GM21526 (cell line): ENCODE results near the gene ATP23.

ENCODE experiments used
- ATAC-seq: cut with Tn5 transposase; IDR thresholded peaks from one replicate; pipeline ENCODE4 v1.9.1; 2021; ENCODE audit warnings: moderate library complexity; ENCODE audit not compliant: unreplicated experiment, low FRiP score

The ATP23 gene

DNA sequence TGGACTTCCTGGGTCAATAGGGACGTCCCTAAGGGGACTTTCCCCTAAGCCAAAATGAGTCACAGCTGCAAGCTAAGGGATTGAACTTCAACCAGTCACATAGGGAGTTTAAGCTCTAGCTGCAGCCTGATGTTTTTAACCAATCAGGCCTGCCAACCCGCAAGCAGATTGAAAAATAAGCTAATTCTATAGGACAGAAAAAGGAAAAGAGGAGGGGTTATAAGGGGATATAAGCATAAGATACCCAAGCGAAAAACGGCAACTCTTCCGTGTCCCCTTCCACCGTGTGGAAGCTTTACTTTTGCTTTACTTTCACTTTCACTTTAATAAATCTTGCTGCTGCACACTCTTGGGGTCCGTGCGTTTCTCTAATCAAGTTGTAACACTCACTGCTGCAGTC, 24.4 kb downstream of the ATP23 start:
- no peak for ATAC-seq

GRCh38 chr12:57966536-57966935, 25.2 kb downstream of the ATP23 start:
- ATAC-seq = no peak

GRCh38 chr12:57983146-57983857, 41.9 kb downstream of the ATP23 start:
- no peak for ATAC-seq

DNA sequence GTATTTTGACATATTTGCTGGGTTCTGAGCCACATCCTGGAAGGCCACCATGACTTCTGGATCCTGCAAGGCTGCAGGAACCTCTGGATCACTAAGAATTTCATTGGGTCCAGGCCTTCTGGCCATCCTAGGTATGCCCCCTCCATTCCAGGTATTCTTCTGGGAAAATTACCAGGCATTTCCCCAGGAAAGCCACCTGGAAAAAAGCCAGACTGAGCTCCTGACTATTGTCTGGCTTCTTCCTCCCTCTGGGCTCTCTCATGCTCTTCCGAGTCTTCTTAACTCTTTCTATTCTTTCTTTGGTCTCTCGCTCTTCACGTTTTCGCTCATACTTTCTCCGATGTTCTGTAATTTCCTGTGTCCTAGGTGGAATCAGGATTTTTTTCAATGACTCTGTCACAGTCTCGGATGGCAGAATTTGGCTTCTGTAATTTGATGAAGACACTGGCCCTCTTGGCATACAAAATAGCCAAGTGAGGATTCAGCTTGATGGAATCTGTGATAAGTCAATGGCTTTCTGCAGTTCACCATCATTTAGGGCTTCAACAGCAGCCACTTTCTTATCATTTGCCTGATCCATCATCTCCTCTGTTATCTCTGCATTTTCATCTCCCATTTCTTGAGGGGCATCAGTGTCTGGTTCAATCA, 42.6 kb downstream of the ATP23 start:
- ATAC-seq = no peak

GRCh38 chr12:57984629-57985151, 43.3 kb downstream of the ATP23 start:
- no peak for ATAC-seq

DNA sequence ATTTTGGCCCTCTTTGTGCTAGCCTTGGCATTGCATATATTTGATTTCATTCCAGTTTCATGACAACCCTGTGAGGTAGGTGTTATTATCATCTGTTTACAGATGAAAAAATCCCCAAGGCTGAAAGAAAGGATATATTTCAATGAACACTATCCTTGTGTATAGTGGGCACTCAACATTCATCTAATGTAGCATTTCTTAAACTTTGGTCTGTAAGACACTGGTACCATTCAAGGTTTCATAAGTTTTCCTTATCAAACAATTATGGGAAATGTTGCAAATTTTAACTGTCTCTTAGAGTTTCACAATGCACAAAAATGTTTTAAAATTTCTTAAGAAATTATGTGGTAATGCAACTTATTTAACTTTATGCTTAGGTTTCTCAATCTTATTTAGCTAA, 44.3 kb downstream of the ATP23 start:
- no peak for ATAC-seq

- ATAC-seq = no peak
These were observed 48.5 kb downstream of the ATP23 start for GRCh38 chr12:57989838-57990237.

DNA sequence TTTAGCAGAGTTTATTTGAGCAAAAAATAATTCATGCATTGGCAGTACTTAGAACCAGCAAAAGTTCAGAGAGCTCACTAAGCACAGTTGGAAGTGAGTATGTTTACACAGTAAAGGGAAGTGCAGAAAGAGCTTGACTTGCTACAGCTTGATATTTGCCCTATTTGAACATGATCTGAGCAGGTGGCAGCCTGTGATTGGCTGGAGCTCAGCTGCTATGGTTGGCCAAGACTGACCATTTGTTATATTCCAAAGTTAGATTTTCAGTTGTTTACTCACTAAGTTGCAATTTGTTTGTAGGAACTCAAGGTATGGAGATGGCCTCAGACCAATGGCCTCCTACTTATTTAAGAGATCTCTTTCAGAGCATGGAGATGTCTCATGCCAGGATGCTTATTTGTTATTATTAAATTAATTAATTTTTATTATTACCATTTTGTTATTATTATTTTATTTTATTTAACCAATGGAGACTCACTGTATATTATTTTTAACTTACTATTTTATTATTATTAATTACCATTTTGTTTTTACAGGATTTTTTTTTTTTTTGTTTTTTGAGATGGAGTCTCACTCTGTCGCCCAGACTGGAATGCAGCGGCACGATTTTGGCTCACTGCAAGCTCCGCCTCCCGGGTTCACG, 49.0 kb downstream of the ATP23 start:
- ATAC-seq = no peak

GRCh38 chr12:57992001-57992400, 50.6 kb downstream of the ATP23 start:
- ATAC-seq = no peak

DNA sequence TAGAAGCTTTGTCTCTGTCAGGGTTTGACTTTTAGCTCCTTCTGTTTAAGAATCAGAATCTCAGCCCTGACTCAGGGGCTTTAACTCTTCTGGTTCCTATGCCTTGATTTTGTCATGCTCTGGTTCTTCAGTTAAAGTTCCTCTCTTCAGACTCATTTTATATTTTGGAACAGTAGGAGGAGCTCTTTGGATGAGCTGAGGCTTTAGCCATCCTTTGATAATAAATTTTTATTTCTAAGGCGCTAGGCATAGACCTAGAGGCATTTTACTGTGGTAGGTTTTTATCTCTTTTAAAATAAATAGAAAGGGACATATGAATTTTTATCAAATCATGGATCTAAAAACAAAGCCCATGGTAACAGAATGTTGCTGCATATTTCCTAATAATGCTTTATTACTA, 51.7 kb downstream of the ATP23 start:
- no peak for ATAC-seq

DNA sequence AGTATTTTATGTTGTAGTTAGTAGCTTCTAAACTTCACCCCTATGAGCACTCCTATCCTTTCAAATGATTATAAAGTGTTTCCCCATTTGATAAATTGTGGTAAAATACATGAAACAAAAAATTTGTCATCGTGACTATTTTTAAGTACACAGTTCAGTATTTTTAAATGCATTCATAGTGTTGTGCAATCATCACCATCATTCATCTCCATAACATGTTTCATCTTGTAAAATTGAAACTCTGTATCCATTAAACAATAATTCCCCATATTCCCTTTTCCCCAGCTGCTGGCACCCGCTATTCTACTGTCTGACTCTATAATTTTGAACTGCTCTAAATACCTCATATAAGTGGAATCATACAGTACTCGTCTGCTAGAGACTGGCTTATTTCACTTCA, 52.5 kb downstream of the ATP23 start:
- ATAC-seq = no peak

- ATAC-seq = no peak
These were observed 55.2 kb downstream of the ATP23 start for GRCh38 chr12:57996520-57996919.

GRCh38 chr12:57998251-57998650, 56.9 kb downstream of the ATP23 start:
- no peak for ATAC-seq

GRCh38 chr12:58000499-58000898, 59.1 kb downstream of the ATP23 start:
- no peak for ATAC-seq

DNA sequence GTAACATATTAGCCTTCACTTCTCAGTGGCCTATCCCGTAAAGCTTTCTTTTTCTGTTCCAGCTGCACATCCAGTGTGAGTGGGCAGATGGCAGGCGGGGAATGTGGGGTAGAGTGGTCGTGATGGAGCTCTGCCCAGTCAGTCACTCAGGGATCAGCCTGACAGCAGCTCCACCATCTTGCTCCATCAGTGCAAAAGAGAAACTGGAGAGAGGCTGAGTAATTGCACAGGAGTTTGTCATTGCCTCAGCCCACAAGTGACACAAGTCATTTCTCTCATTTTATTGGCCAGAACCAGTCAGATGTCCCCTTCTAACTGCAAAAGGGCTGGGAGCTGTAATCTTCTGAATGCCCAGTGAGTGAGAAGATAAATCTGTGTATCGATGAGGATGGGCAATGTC, 66.5 kb downstream of the ATP23 start:
- no peak for ATAC-seq

DNA sequence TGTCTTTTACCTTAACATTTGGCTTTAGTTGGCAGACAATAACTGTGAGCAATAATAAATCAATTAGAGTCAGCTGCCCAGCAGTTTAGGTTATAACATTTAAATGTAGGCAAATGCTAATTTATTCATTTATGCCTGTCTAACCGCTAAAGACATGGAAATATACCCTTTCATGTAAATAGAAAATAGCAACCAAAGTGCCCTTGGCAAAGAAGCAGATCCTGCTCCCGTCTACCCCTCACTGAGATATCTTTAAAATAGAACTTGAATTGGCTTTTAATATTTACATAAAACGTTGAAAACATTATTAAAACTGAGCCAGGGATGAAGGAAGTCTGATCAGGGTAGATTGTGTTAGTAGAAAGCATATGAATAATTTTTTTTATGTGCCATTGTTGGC, 67.3 kb downstream of the ATP23 start:
- no peak for ATAC-seq
